ENCODE data around the gene FRAS1.

DNA sequence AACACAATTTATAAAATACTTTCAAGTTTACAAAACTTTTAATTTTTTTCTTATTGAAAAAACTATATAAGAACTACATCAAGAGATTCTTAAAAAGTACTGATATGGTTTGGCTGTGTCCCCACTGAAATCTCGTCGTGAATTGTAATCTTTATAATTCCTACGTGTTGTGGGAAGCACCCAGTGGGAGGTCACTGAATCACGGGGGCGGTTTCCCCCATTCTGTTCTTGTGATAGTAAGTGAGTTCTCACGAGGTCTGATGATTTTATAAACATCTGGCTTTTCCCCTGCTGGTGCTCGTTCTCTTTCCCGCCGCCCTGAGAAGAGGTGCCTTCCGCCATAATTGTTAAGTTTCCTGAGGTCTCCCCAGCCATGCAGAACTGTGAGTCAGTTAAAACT, 88.5 kb downstream of the FRAS1 start:
- TF ChIP-seq, protein P1, sequence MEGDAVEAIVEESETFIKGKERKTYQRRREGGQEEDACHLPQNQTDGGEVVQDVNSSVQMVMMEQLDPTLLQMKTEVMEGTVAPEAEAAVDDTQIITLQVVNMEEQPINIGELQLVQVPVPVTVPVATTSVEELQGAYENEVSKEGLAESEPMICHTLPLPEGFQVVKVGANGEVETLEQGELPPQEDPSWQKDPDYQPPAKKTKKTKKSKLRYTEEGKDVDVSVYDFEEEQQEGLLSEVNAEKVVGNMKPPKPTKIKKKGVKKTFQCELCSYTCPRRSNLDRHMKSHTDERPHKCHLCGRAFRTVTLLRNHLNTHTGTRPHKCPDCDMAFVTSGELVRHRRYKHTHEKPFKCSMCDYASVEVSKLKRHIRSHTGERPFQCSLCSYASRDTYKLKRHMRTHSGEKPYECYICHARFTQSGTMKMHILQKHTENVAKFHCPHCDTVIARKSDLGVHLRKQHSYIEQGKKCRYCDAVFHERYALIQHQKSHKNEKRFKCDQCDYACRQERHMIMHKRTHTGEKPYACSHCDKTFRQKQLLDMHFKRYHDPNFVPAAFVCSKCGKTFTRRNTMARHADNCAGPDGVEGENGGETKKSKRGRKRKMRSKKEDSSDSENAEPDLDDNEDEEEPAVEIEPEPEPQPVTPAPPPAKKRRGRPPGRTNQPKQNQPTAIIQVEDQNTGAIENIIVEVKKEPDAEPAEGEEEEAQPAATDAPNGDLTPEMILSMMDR (IDR thresholded peaks at IDR 0.05) = no peak
- TF ChIP-seq, protein P2, sequence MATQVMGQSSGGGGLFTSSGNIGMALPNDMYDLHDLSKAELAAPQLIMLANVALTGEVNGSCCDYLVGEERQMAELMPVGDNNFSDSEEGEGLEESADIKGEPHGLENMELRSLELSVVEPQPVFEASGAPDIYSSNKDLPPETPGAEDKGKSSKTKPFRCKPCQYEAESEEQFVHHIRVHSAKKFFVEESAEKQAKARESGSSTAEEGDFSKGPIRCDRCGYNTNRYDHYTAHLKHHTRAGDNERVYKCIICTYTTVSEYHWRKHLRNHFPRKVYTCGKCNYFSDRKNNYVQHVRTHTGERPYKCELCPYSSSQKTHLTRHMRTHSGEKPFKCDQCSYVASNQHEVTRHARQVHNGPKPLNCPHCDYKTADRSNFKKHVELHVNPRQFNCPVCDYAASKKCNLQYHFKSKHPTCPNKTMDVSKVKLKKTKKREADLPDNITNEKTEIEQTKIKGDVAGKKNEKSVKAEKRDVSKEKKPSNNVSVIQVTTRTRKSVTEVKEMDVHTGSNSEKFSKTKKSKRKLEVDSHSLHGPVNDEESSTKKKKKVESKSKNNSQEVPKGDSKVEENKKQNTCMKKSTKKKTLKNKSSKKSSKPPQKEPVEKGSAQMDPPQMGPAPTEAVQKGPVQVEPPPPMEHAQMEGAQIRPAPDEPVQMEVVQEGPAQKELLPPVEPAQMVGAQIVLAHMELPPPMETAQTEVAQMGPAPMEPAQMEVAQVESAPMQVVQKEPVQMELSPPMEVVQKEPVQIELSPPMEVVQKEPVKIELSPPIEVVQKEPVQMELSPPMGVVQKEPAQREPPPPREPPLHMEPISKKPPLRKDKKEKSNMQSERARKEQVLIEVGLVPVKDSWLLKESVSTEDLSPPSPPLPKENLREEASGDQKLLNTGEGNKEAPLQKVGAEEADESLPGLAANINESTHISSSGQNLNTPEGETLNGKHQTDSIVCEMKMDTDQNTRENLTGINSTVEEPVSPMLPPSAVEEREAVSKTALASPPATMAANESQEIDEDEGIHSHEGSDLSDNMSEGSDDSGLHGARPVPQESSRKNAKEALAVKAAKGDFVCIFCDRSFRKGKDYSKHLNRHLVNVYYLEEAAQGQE (IDR thresholded peaks at IDR 0.05; ENCODE audit: insufficient read depth in 1 of 2, low read depth in 2 of 2, low read length in 1 of 2) = no peak
- TF ChIP-seq POLR2AphosphoS5 (IDR thresholded peaks at IDR 0.05; ENCODE audit: low read depth, low read length) = no peak
- no peak for TF ChIP-seq TCF7L2 (IDR thresholded peaks at IDR 0.05; ENCODE audit: low read depth, low read length)

Data from Panc1 (cell line).